GM21526 (cell line): ENCODE measurements around the gene SEC61G.

Experiments used
- ATAC-seq: cut with Tn5 transposase; IDR thresholded peaks from one replicate; pipeline ENCODE4 v1.9.1; 2021; ENCODE audit warnings: moderate library complexity; ENCODE audit not compliant: unreplicated experiment, low FRiP score

Gene SEC61G

DNA sequence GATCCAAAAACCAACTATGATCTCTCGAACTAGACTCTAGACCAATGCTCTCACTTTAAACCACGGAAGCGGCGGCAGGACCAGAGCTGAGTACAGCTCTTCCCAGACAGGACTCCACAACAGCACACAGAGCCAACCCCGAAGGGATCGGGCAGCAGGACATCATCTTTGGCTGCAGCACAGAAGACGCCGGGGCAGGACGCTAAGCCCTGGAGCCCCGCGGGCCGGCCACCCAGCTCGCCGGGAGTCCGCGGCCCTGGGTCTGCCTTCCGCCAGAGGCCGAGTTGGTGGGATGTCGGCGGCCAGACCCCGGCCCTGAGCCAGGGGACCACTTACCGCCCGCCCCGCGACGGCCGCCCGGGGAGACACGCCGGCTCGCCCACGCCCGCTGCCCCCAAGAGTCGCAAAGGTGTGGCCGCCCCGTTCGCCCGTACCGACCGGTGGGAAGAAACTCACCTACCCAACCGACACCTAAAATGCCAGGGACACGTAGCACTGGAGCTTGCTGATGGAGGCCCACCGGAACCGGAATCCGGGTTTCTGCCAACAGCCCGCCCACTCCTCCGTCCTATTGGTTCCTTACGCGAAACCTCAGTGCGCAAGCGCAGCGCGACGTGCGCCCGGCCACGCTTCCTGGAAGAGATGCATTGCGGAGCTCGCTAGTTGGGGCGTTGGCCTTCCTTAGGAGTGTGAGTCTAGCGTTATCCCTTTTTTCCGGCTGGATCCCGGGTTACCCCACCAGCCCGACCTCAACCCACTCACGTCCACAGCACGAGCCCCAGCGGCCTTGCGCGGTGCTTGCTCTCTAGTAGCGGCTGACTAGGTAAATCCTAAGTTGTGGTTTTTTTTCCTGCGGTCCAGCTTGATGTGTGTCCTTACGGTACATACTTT is at the start of gene SEC61G:
Gene SEC61G (minus strand): TSS at position 510 of the 891 bp plus-strand sequence. CDS start 1,623 bp downstream, outside the sequence.
- peak; percentile 96 for ATAC-seq

DNA sequence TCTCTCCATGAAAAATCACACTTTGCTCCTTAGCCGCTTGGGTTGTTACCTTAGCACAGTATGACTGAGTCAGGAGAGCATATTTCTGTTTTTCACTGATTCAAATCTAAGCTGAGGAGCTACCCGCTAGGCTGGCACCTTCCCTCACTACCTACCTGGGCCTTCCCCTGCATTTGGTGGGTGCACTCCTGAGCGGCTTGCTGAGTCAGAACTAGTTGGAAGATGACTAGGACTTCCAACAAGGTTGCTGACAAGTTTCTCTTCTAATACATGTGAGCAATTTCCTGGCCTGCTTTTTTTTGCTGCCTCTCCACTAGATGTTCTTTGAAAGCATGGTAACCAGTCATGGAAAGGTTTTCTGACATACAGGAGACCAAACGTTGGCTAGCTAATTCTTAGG is 43.8 kb upstream of the SEC61G start:
- no peak for ATAC-seq

DNA sequence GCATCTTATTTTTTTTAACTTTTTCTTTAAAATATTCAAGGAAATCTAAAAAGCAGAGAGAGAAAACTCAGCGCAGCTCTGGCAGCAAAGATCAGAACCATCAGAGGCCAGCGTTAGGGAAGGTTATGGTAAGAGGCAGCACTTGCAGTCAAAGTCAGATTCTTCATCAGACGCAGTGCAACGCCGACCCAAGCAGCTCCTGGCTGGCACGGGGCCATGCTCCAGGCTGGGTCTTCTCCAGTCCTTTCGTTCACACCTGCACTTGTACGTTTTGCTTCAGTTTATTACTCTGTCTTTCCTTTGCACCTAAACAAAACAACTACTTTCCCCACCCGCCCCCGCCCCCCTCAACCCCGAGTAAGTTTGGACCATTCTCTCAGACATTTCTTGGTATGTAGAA is 43.1 kb upstream of the SEC61G start:
- no peak for ATAC-seq

DNA sequence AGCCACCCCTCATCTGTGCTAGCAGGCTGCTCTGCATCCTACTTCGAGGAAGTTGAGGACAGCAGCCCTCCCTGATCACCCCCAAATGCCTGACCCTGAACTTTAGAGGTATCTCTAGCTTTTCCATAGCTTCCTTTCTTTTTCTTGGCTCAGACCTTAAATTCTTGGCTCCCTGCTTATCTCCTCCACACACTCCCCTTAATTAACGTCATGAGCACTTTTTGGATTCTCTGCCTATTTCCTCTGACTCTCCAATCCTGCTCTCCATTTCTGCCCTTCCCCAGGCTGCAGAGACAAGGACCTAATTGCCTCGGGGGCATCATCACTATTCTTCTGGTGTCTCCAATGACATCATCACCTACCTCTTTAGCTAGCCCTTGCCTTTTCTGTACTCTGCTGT is 40.8 kb upstream of the SEC61G start:
- ATAC-seq: no peak

DNA sequence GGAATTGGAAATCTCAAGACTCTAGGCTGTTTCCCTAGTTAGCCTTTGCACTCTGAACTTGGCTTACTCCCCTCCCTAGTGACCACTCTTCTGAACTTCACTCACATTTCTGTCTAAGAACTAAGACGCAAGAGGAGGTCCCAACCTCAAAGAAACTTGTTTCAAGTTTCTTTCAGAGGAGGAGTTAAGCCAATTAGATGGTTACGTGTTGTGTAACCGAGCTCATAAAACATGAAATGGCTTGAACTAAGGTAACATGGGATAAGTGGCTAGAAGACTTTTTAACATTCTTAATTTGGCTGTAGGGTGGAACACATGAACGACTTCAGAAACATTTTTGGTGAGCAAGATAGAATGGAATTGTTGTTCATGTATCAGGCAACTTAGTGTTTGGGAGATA is 39.5 kb upstream of the SEC61G start:
- ATAC-seq: no peak

DNA sequence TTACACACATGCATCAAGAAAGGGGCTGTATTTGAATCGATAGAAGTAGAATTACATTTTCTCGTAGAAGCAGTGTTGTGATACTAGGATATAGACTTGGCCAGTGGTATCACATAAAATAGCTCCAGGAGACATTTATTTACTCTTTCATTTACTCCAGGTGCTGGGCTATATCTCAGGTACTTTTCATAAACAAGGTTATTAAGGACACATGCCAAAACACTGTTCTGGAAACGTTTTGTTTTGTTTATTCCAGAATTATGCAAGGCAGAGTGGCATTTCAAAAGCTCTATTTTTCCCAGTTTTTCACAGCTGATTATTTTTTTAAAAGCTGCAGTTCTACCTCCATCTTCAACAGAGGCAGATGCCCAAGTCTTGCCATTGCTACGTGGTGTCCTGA is 37.8 kb upstream of the SEC61G start:
- no peak for ATAC-seq

DNA sequence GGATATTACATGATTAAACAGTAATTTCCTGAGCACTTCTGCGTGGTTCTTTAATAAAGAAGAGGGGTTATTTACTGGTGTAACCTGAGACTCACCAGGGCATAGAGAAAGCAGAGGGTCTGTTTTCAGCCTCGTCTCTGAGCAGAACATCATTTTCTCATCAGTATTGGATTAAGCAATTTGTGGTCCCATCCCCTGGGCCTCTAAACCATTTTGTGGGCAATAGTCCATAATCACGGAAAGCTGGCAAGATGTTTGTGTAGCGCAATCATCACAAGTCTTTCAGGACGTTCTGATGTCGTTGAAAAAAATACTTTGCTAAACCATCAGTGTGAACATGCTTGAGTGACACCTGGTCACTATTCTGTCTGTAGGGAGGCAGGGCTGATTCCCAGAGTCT is 37.1 kb upstream of the SEC61G start:
- no peak for ATAC-seq

DNA sequence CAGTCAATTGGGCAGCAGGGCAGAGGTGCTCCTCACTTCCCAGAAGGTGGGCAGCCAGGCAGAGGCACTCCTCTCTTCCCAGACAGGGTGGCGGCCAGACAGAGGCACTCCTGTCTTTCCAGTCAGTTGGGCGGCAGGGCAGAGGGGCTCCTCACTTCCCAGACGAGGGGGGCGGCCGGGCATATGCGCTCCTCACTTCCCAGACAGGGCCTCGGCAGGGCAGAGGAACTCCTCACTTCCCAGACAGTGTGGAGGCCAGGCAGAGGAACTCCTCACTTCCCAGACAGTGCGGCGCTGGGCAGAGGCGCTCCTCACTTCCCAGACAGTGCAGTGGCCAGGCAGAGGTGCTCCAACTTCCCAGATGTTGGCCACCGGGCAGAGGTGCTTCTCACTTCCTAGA is 33.4 kb upstream of the SEC61G start:
- ATAC-seq: no peak

DNA sequence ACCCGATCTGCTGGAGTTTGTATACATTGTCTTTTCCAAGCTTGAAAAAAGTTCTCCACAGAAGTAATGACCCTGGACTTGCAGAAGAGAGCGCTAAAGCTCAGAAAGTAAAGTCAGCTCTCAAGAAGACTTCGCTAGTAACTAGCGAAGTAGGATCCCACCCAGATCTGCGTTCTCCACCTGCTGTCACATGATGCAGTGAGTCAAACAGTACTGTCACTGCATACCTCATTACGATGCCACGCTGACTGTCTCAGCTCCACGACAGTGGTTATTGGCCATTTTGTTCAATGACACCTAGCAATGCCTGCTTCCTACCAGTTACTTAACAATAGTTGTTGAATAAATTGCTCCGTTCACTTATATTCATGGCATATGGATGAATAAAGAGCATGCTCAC is 29.7 kb upstream of the SEC61G start:
- peak; percentile 75 for ATAC-seq

DNA sequence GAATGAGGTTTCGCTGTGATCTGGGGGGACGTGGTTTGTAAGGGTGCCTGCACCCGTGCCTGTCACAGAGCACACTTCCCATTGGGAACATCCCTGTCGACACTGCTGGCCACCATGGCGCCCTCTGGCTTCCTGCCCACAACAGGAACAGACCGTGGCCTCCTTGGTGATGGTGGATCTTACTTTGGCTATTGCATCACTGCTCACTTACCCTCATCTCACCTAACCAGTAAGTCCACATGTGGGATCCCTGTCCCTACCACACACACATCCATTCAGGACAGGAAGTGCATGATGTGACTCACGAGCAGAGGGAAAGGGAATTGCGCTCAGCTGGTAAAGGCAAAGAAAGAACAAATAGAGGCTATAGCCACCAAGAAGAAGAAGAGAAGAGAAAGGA is 26.2 kb upstream of the SEC61G start:
- ATAC-seq: no peak

DNA sequence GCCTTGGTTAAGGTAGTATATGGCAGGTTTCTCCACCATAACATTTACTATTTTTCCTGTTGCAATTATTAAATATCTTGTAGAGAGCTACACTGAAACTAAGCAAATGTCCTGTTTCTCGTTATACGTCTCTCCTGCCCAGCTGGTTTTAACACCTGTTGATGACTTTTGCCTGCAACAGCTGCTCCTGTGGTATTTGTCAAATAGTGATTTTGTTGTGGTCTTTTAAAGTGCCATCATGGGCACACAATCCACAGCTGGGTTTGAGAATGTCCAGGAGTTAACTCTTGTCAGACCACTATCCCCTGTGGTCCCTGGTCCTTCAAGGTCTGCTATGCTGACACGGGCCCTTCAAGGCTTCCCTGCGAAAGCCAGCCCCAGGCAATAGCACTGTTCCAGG is 24.9 kb upstream of the SEC61G start:
- ATAC-seq: no peak

DNA sequence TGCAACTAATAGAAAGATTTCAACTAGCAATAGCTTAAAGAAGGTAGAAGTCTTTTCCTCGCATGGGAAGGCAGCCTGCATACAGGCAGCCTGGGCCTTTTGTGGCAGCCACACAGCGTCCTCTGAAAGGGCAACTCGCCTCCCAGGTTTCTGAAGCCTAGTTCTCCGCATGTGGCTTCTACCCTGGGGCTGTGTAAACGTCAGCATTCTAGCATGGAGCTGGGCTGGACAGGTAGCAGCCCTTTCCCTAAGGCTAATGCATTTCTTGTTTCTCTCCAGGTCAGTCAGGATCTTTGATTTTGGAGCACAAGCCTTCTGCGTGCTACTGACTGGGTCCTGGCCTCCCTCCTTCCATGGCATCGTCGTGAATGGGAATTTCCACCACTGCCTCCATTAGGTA is 23.8 kb upstream of the SEC61G start:
- no peak for ATAC-seq

DNA sequence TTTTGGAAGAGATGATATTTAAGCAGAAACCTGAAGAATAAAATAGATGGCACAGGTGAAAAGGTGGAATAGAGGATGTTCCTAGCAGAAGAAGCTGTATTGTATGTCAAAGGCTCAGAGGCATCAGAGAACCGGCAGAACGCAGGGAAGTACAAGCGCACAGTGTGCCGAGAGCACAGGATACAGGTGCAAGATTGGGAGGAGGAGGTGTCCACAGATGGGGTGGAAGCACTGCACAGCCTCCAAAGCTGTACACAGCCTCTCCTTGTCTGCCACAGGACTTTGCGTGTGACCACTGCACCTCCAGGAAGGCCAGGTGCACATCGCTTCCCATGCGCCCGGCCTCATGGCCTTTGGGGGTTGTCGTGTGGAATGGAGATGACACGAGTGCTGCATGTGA is 23.3 kb upstream of the SEC61G start:
- no peak for ATAC-seq

DNA sequence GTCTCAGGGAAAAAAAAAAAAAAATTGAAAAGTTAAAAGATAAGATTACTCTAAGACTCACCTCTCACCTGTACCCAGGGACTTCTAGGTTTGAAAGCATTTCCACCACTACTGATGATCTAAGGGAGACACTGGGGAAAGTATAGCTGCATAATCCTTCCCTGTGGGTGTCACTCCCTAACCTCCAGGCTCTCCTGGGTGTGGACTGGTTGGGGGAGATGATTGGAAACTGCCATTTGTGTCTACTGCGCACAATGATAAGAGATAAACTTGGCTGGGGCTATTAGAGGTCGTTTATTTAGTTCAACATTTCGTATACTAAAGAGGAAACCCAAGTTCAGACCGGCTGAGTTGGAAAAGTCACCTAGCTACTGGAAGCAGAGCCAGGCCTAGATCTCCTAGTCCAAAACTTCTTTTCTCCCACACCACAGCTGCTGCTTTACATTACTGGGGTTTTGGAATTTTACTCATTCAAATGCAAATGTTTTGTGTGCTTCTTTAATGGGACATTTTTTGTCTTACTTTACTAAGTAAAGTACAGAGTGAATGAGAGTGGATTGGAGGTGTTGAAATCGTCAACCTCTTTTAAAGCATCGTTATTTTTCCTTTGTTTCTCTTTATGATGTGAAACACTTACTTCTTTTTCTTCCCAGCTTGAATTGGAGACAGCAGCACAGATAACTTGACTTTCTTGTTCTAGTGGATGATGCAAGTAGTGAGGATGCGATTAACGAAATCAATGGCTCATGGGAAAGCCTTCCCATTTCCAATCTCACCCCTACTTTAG is 22.3 kb upstream of the SEC61G start:
- ATAC-seq: no peak

DNA sequence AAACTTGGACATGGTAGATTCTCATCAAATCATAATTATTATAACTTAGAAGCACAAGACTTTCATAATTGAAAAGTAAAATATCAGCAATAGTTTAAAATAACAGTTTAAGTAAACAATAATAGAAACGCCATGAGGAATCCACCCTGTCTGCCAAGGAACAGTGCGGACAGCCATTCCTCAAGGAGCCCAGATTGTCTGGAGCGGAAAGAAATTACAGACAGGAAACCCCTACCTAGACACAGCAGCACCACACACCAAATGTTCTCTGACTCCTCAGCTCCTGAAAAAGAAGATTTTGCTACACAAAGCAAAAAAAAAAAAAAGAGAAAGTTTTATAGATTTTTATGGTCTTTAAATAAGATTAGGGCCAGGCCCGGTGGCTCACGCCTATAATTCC is 21.5 kb upstream of the SEC61G start:
- no peak for ATAC-seq

DNA sequence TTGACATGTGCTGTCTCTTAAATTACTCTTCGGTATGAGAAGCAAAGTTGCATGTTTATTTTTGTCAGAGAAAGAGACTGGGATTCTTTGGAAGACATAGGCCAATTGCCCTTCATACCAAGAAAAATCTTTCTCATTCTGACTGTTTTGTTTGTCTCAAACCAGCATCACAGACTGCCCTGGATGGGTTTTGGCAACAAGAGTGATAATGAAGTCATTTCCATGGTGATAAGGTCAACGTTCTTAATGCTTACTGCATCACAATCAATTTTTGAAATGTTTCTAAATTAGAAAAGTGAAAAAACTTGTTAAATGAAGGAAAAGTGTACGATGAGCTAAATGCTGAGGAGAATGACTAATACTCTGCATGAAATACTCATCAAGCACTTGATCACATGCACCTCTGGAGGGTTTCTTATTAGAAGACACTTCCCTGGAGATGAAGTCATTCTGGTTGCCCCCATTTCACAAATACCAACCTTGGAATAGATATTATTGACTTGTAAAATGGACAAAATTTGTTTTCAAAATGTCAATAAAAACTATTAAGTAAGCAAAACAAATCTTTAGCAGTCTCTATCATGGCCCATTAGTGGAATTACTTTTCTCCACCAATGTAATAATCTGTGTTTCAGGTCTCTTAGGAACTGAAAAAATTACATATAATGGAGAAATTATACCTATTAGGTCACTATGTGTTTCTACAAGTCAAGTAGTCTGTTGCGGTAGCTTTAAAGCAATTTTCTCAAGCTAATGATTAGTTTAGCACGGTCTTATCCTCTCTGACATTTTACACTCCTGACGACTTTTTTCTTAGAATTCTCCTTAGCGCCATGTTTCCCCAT is 19.9 kb upstream of the SEC61G start:
- no peak for ATAC-seq

DNA sequence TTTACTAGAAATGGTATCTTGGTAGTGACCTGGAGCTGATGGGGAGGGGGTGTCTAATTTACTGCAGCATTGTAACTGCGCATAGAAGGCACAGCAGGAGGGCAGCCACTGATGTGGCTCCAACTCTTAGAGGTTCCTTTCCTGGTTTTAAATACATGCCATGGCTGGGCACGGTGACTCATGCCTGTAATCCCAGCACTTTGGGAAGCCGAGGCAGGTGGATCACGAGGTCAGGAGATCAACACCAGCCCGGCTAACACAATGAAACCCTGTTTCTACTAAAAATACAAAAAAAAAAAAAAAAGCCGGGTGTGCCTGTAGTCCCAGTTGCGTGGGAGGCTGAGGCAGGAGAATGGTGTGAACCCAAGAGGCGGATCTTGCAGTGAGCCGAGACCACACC is 19.2 kb upstream of the SEC61G start:
- no peak for ATAC-seq

DNA sequence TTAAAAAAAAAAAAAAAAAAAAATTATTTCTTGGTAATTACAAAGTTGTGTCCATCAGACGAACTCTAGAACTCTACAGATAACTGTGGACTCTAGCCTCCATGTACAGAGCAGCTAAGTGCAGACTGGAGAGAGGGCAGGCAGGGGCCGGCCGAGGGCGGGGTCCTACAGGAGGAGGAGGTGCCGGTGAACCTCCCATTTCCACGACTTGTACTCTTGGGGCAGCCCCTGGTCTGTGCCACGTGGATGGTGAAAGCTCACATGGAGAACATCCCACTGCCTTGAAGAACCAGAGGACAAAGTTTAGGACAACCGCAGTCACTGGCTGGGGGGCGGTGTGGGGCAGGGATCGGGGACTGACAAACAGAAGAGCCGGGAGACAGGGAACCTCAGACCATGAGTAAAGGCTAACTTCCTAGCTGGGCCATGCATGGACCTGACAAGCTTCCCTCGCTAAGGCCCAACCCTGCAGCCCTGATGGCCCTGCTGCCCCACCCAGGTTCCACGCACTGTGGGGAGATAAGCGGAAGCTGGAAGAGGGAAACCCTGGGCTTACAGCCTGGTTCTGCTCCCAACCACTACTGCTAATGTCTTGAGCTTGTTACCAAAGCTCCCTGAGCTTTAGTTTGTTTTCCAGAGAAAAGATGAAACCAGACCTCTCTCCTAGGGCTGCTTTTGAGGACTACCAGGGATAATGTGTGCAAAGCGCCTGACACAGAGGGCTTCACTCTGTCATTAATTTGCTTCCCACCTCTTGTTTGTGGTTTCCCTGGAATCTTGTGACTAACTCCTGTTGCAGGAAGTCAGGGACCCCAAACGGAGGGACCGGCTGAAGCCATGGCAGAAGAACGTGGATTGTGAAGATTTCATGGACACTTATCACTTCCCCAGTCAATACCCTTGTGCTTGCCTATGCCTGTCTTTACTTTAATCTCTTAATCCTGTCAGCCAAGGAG is 16.1 kb upstream of the SEC61G start:
- ATAC-seq: no peak

DNA sequence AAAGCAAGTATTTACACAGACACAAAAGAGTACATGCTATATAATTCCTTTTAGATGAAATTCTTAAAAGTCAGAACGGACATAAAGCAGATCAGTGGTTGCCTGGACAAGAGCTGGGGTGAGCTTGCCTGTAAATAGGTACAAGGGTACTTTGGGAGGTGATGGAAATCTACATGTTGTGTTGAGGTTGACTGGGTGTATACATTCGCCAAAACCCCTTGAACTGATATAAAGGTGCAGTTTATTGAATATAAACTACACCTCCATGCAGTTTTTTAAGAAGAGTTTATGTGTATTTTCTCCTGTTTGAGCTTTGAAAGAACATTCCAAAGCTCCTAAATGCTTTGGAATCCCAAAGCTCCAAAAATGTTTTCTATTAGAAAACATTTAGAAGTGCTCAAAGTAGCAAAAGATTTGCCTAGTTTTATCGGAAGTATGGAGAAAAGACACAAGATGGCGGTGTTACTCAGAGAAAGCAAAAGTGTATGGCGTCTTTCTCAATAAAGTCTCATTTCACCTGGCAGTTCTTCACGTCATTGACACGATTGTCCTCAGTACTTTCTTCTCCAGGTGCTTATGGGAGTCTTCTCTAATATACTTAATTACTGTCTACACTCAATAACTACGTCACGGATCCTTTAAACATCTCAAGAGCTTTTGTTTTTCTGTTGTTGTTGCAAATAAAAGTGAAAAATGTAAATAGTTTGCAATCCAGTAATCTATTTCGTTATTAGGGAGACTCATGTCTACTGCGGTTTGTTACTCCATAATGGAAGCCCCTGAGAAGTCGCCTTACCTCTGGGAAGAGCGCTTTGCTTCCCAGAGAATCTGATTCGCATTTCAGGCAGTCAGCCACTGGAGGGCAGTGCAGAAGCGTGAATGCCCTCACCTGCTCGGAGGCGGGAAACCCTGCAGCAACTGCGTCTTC is 14.7 kb upstream of the SEC61G start:
- ATAC-seq: peak; percentile 89
